ENCODE data around the gene SLC25A19.

The SLC25A19 gene

GRCh38 chr17:75250009-75250471 lies 39.2 kb downstream of the SLC25A19 start:
- TF ChIP-seq SIN3A (IDR thresholded peaks at IDR 0.05; ENCODE audit: borderline replicate concordance, insufficient read depth, low read length) = no peak
- no peak for TF ChIP-seq TAF1 (IDR thresholded peaks at IDR 0.05; ENCODE audit: borderline replicate concordance, insufficient read depth, low read length)
- no peak for TF ChIP-seq FOXP2 (optimal IDR thresholded peaks at IDR 0.05; ENCODE audit: borderline replicate concordance, extremely low read depth, extremely low read length, insufficient read depth)
- no peak for TF ChIP-seq REST (IDR thresholded peaks at IDR 0.05; ENCODE audit: insufficient read depth in 1 of 2, low read depth in 2 of 2, low read length in 2 of 2)
- TF ChIP-seq POLR2AphosphoS5 (IDR thresholded peaks at IDR 0.05; ENCODE audit: low read depth, low read length) = no peak

- no peak for TF ChIP-seq TAF1 (IDR thresholded peaks at IDR 0.05; ENCODE audit: borderline replicate concordance, insufficient read depth, low read length)
- no peak for TF ChIP-seq POLR2AphosphoS5 (IDR thresholded peaks at IDR 0.05; ENCODE audit: low read depth, low read length)
- no peak for TF ChIP-seq FOXP2 (optimal IDR thresholded peaks at IDR 0.05; ENCODE audit: borderline replicate concordance, extremely low read depth, extremely low read length, insufficient read depth)
- no peak for TF ChIP-seq SIN3A (IDR thresholded peaks at IDR 0.05; ENCODE audit: borderline replicate concordance, insufficient read depth, low read length)
- TF ChIP-seq REST (IDR thresholded peaks at IDR 0.05; ENCODE audit: insufficient read depth in 1 of 2, low read depth in 2 of 2, low read length in 2 of 2) = no peak
Observed at GRCh38 chr17:75249564-75249963, 39.7 kb downstream of the SLC25A19 start.

- TF ChIP-seq SIN3A (IDR thresholded peaks at IDR 0.05; ENCODE audit: borderline replicate concordance, insufficient read depth, low read length) = no peak
- TF ChIP-seq TAF1 (IDR thresholded peaks at IDR 0.05; ENCODE audit: borderline replicate concordance, insufficient read depth, low read length) = no peak
- no peak for TF ChIP-seq REST (IDR thresholded peaks at IDR 0.05; ENCODE audit: insufficient read depth in 1 of 2, low read depth in 2 of 2, low read length in 2 of 2)
- TF ChIP-seq FOXP2 (optimal IDR thresholded peaks at IDR 0.05; ENCODE audit: borderline replicate concordance, extremely low read depth, extremely low read length, insufficient read depth) = no peak
- TF ChIP-seq POLR2AphosphoS5 (IDR thresholded peaks at IDR 0.05; ENCODE audit: low read depth, low read length) = no peak
Observed at GRCh38 chr17:75246404-75246803, 42.8 kb downstream of the SLC25A19 start.

GRCh38 chr17:75245011-75245410 lies 44.2 kb downstream of the SLC25A19 start:
- TF ChIP-seq REST (IDR thresholded peaks at IDR 0.05; ENCODE audit: insufficient read depth in 1 of 2, low read depth in 2 of 2, low read length in 2 of 2) = no peak
- TF ChIP-seq SIN3A (IDR thresholded peaks at IDR 0.05; ENCODE audit: borderline replicate concordance, insufficient read depth, low read length) = no peak
- no peak for TF ChIP-seq TAF1 (IDR thresholded peaks at IDR 0.05; ENCODE audit: borderline replicate concordance, insufficient read depth, low read length)
- TF ChIP-seq POLR2AphosphoS5 (IDR thresholded peaks at IDR 0.05; ENCODE audit: low read depth, low read length) = no peak
- no peak for TF ChIP-seq FOXP2 (optimal IDR thresholded peaks at IDR 0.05; ENCODE audit: borderline replicate concordance, extremely low read depth, extremely low read length, insufficient read depth)

All from PFSK-1 (cell line).